GM15510 (cell line): ENCODE measurements around the gene P2RY11.
A peak's percentile ranks its signal among the peaks of the same experiment; 100 is the strongest.

Experiments
- POLR2A ChIP-seq: IDR thresholded peaks from 3 replicates; pipeline ENCODE4 v1.6.1; 2011; ENCODE audit warnings: borderline replicate concordance; ENCODE audit not compliant: insufficient read length; ENCODE audit errors: extremely low read depth

P2RY11 gene

GRCh38 chr19:10105509-10106099 lies 5.9 kb upstream of the P2RY11 start:
- no peak for TF ChIP-seq POLR2A

- TF ChIP-seq POLR2A = peak; percentile 84
These were observed 5.2 kb upstream of the P2RY11 start, which contains the start of gene PPAN for GRCh38 chr19:10106100-10106936. Gene PPAN (plus strand): TSS chr19:10106362. CDS start chr19:10106395, 33 bp downstream.

- no peak for TF ChIP-seq POLR2A
These were observed 4.2 kb upstream of the P2RY11 start for GRCh38 chr19:10107254-10107653.

GRCh38 chr19:10107817-10108367 lies 3.6 kb upstream of the P2RY11 start:
- peak; percentile 22 for TF ChIP-seq POLR2A

GRCh38 chr19:10109528-10109927 lies 2.0 kb upstream of the P2RY11 start:
- TF ChIP-seq POLR2A = no peak

GRCh38 chr19:10110076-10110971 lies 1.2 kb upstream of the P2RY11 start:
- no peak for TF ChIP-seq POLR2A

- no peak for TF ChIP-seq POLR2A
These were observed 548 bp upstream of the P2RY11 start for GRCh38 chr19:10110972-10111317.

- TF ChIP-seq POLR2A = peak; percentile 25
These were observed 706 bp downstream of the P2RY11 start for GRCh38 chr19:10112037-10112761.

- TF ChIP-seq POLR2A = peak; percentile 37
These were observed 1.6 kb downstream of the P2RY11 start for GRCh38 chr19:10112895-10113591.

GRCh38 chr19:10113592-10113963 lies 2.1 kb downstream of the P2RY11 start:
- TF ChIP-seq POLR2A = peak; percentile 43

GRCh38 chr19:10113964-10114650 lies 2.6 kb downstream of the P2RY11 start:
- TF ChIP-seq POLR2A = no peak

- TF ChIP-seq POLR2A = peak; percentile 28
These were observed 3.3 kb downstream of the P2RY11 start for GRCh38 chr19:10114651-10115391.

- peak; percentile 37 for TF ChIP-seq POLR2A
These were observed 4.0 kb downstream of the P2RY11 start for GRCh38 chr19:10115392-10116084.
